ENCODE measurements around the gene CATSPERB.
"Not testable (repeated sequence)": the region's sequence is repeated elsewhere in the genome, so short reads cannot be mapped to it uniquely, and the experiment has no call there.

CATSPERB gene

GRCh38 chr14:91667101-91667500 lies 64.8 kb downstream of the CATSPERB start:
- not testable (repeated sequence) for DNase-seq (ENCODE audit: low read depth)

GRCh38 chr14:91660790-91661189 lies 71.1 kb downstream of the CATSPERB start:
- DNase-seq (ENCODE audit: low read depth): no peak

- DNase-seq (ENCODE audit: low read depth): no peak
These were observed 77.0 kb downstream of the CATSPERB start for GRCh38 chr14:91654836-91655235.

DNA sequence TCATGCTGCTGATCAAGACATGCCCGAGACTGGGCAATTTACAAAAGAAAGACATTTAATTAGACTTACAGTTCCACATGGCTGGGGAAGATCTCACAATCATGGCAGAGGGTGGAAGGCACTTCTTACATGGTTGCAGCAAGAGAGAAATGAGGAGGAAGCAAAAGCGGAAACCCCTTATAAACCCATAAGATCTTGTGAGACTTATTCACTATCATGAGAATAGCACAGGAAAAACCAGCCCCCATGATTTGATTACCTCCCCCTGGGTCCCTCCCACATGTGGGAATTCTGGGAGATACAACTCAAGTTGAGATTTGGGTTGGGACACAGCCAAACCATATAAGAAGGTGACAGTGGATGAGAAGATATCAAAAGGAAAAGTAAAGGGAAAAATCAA lies 78.4 kb downstream of the CATSPERB start:
- no peak for DNase-seq (ENCODE audit: low read depth)

- peak; percentile 5 for DNase-seq (ENCODE audit: low read depth)
These were observed 82.0 kb downstream of the CATSPERB start for GRCh38 chr14:91649930-91650329.

GRCh38 chr14:91647856-91648255 lies 84.0 kb downstream of the CATSPERB start:
- no peak for DNase-seq (ENCODE audit: low read depth)

- DNase-seq (ENCODE audit: low read depth): no peak
These were observed 95.3 kb downstream of the CATSPERB start for GRCh38 chr14:91636604-91637003.

GRCh38 chr14:91624757-91625156 lies 107.1 kb downstream of the CATSPERB start:
- no peak for DNase-seq (ENCODE audit: low read depth)

DNA sequence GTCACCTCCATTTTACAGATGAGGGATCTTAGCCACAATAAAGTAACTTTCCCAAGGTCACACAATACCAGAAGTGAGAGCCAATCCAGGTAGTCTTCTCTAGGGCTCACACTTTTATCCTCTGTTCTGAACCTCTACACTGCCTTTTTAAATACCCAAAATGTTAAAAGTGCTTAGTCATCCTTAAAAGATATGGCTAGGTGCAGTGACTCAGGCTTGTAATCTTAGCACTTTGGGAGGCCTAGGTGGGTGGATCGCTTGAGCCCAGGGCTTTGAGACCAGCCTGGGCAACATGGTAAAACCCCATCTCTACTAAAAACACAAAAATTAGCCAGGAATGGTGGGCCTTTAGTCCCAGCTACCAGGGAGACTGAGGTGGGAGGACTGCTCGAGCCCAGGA lies 117.7 kb downstream of the CATSPERB start:
- peak; percentile 3 for DNase-seq (ENCODE audit: low read depth)

DNA sequence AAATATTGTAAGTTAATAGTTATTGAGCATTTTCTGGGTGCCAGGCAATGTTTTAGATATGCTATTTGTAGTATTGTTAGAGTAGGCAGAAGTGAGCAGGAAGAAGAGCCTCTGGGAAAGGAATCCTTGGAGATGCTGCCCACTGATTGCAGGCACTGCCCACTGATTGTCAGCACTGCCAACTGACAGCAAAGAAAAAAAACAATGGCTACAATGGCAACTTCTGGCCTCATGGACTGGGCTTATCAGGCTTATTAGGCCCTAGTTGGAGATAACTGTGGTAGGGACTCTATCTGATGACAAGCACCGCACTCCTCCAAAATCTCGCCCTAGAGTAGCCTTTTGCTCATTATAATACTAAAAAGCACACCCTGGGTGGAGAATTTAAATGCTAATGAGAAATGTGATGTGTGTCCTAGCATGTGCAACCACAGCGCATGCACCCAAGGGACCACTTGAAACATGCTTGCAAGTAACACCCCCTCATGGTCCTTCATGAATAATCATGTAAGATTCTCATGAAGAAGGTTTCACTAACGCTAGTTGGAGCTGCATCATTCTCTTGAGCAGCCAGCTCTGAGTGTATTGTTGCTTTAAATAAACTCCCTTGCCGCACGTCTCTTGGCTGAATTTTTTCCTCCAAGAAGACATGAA lies 118.3 kb downstream of the CATSPERB start:
- no peak for DNase-seq (ENCODE audit: low read depth)

DNA sequence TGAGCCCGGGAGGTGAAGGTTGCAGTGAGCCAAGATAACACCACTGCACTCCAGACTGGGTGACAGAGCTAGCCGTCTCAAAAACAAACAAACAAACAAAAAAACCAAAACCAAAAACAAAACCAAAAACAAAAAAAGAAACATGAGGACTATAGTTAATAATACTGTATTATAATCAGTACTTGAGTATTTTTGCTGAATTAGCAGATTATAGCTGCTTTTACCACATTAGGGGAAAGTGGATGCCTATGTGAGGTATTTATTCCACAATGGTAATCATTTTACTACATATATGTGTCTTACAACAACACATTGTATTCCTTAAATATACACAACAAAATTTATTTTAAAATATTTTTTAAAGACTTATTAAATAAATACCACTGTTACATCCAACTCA lies 120.4 kb downstream of the CATSPERB start:
- DNase-seq (ENCODE audit: low read depth): no peak

DNA sequence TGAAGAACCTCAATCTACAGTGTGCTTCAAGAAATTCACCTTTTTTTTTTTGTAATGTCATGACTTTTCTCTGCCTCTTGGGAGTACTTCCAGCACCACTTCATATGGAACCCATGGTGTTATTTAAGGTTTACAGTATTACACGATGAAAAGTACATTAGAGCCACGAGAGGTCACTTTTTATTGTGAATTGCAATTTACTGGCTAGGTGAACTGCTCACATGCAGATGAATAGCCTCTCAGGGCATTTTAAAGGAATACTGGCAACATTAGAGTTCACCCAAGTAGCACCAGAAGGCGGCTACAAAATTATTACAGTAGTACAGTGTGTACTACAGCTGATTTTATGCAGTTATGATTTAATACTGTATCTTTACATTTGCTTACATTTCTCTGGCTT lies 122.7 kb downstream of the CATSPERB start:
- DNase-seq (ENCODE audit: low read depth): no peak

- DNase-seq (ENCODE audit: low read depth): no peak
These were observed 124.4 kb downstream of the CATSPERB start for GRCh38 chr14:91607322-91608047.

DNA sequence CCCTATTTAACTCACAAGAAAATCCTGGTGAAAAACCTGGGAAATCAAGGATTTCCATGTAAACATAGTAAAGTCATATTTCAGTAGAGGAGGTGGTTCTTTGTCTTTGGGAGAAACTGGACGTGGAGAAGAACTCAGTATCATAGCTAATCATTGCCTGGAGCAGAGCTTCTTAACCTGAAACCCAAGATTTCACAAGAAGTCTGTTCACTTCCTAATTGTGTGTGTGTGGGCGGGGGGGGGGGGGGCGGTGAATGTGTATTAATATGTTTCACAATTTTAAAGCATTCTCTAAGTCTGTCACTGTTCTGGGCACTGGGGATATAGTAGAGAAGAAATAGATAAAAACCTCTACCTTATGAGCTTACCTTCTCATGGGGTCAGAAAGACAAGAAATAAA lies 125.0 kb downstream of the CATSPERB start:
- DNase-seq (ENCODE audit: low read depth): no peak

- DNase-seq (ENCODE audit: low read depth): not testable (repeated sequence)
These were observed 127.3 kb downstream of the CATSPERB start for GRCh38 chr14:91604611-91605010.

- no peak for DNase-seq (ENCODE audit: low read depth)
These were observed 131.9 kb downstream of the CATSPERB start for GRCh38 chr14:91599994-91600393.

GRCh38 chr14:91595736-91596135 lies 136.2 kb downstream of the CATSPERB start:
- no peak for DNase-seq (ENCODE audit: low read depth)

DNA sequence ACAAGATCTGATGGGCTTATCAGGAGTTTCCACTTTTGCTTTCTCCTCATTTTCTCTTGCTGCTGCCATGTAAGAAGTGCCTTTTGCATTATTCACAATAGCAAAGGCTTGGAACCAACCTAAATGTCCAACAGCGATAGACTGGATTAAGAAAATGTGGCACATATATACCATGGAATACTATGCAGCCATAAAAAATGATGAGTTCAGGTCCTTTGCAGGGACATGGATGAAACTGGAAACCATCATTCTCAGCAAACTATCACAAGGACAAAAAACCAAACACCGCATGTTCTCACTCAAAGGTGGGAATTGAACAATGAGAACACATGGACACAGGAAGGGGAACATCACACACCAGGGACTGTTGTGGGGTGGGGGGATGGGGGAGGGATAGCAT lies 137.9 kb downstream of the CATSPERB start:
- not testable (repeated sequence) for DNase-seq (ENCODE audit: low read depth)

GRCh38 chr14:91586410-91586809 lies 145.5 kb downstream of the CATSPERB start:
- no peak for DNase-seq (ENCODE audit: low read depth)

DNA sequence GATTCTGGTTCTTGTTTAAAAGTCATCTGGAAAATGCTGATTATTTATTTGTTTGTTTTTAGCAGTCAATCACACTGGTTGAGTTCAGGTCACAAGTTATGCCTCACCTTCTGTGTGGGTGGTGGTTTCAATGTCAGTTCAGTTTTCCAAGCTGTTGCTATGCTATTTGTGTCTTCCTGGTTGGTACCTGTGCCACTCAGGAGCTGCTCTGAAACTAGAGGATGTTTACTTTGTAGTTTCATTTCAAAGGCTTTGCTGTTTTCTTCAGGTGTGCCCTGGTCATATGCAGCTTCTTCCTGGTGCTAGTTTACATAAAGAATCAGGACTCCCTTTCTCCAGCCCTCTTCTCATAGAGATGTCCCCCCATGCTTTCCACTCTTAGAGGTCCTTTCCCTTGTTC lies 146.0 kb downstream of the CATSPERB start:
- no peak for DNase-seq (ENCODE audit: low read depth)

GRCh38 chr14:91582761-91583160 lies 149.1 kb downstream of the CATSPERB start:
- no peak for DNase-seq (ENCODE audit: low read depth)

DNA sequence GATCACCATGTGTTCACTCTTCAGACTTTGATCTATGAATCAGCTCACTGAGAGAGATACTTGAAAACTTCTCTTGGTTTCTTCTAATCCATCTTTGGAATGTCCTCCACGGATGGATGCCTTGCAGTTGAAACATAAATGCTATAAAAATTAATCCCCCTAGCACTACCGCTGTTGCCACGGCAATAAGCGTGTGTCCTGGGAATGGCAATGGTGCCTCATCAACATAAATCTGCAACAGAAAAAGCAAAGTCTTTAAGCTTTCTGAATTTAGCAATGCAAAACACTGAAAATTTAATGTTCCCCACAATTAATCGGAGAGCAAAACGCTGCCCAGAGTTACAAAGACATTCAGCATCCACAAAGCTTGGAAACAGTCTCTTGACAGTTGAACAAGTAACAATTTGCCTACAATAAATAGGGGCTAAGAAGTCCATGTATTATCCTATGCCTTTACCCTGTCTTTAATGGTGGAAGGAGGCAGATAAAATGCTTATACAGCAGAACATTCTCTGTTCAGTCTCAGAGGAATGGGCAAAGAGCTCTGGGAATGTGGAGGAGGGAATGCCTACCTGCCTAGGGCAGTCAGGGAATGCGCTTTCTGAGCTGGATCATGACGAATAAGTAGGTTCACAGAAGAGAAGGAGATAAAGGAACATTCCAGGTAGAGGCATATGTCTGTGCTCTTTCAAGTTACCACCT lies 150.9 kb downstream of the CATSPERB start:
- no peak for DNase-seq (ENCODE audit: low read depth)

DNA sequence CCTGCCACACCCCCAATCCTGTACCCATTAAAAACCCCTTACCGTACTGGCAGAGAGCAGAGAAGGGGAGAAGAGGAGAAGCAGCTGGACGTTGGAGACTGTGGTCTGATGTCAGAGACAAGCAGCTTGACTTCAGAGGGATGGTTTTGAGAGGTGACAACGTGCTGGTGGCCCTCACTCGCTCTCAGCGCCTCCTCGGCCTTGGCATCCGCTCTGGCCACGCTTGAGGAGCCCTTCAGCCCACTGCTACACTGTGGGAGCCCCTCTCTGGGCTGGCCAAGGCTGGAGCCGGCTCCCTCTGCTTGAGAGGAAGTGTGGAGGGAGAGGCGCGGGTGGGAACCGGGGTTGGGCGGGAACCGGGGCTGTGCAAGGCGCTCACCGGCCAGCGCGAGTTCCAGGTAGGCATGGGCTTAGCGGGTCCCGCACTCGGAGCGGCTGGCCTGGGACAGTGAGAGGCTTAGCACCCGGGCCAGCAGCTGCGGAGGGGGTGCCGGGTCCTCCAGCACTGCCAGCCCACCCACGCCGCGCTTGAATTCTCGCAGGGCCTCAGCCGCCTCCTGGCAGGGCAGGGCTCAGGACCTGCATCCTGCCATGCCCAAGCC lies 154.2 kb downstream of the CATSPERB start:
- DNase-seq (ENCODE audit: low read depth): no peak
